GM12891 (cell line): ENCODE results near the gene L1CAM.
"Not testable (repeated sequence)": the region's sequence is repeated elsewhere in the genome, so short reads cannot be mapped to it uniquely, and the experiment has no call there.

Source experiments
- DNase-seq: peaks from one replicate; pipeline ENCODE4 v3.0.0; 2011; ENCODE audit warnings: low spot score; ENCODE audit not compliant: insufficient read length
- FAIRE-seq: peaks from 2 replicates; lab custom pipeline; 2011; peaks lifted over from hg19 to GRCh38; lab: Jason Lieb, UNC
- PAX5 ChIP-seq: IDR thresholded peaks from 2 replicates; pipeline ENCODE4 v1.6.1; 2011; ENCODE audit warnings: low read length, moderate library complexity, mild to moderate bottlenecking; ENCODE audit not compliant: insufficient read depth, severe bottlenecking
- POLR2A ChIP-seq: IDR thresholded peaks from 2 replicates; pipeline ENCODE4 v1.6.1; 2011; ENCODE audit warnings: low read depth, low read length, control low read depth
- POLR2AphosphoS5 ChIP-seq: IDR thresholded peaks from 2 replicates; pipeline ENCODE4 v1.6.1; 2011; ENCODE audit warnings: low read depth, low read length, control low read depth
- POU2F2 ChIP-seq: IDR thresholded peaks from 2 replicates; pipeline ENCODE4 v1.6.1; 2011; ENCODE audit warnings: low read depth, mild to moderate bottlenecking, control low read depth, low read length, moderate library complexity
- SPI1 ChIP-seq: IDR thresholded peaks from 2 replicates; pipeline ENCODE4 v1.6.1; 2011; ENCODE audit warnings: low read depth, low read length, control low read depth
- TAF1 ChIP-seq: IDR thresholded peaks from 2 replicates; pipeline ENCODE4 v1.6.1; 2011; ENCODE audit warnings: low read depth, low read length, control low read depth

L1CAM gene

DNA sequence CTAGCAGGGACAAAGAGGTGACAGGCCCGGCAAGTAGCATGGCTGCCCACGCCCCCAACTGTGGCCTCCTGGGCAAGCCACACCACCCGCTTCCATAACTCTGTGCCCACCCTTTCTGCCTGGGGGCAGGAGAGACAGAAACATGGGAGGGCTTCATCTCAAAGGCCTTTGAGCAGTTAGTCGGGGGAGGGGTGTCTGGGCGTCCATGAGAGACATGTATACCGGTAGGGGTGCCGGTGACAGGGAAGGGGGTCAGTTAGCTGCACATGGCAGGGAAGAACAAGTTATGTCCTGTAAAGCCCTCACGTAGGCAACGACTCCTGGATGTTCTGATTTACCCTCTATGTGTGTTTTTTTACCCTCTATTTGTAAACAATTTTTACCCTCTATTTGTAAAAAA, 64.9 kb downstream of the L1CAM start:
- FAIRE-seq = no peak
- DNase-seq = no peak
- TF ChIP-seq TAF1 (no peak), POLR2A (no peak), POU2F2 (no peak), POLR2AphosphoS5 (no peak)

DNA sequence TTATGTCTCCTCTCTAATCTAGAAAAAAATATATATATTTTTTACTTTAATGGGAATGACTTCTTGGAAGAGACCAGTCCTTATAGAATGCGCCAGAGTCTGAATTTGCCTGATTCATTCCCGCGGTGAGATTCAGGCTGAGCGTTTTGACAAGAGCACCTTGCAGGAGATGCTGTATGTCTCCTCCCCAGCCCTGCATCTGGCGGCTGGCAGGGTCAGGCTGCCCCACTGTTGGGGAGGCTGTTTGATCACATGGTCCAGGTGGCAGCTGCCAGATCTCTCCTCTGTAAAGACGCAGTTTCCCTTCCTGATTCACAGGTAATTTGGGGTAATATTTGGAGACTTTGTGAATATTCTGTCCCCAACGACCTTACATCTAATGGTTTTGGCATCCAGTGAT, 65.4 kb downstream of the L1CAM start:
- DNase-seq (no peak), FAIRE-seq (no peak)
- TF ChIP-seq POU2F2 (no peak), PAX5 (no peak), POLR2A (no peak), SPI1 (no peak), POLR2AphosphoS5 (no peak), TAF1 (no peak)

DNA sequence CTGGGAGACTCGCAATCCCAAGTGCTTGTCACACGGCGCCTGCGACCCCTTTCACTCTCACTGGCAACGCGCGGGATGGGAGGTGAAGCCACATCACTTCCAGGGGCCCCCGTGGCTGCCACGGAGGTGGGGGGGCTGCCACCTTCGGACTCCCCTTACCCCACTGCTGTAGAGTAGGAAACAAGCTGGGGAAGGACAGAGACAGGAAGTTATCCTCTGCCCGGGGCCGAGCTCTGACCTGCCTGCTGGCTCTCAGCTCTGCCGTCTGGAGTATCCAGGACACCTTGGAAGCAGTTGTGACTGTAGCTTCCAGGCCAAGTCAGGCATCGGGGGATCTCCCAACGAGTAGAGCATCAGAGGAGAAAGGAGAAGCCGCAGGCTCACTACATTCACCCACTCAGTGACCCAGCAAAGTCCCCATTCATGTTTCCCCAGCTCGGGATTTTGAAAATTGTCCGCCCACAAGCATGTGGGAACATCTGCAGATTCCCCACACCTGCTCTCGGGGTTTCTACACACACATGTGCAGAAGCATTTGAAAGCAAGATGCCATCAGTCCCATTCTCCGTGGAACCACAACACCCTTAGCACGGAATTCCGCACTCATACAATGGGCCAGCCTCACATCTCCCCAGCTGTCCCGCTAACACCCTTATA, 66.5 kb downstream of the L1CAM start:
- DNase-seq (no peak), FAIRE-seq (no peak)
- no peak for TF ChIP-seq POU2F2
- TF ChIP-seq POLR2A = no peak
- TF ChIP-seq TAF1 = no peak
- TF ChIP-seq SPI1 = no peak
- TF ChIP-seq PAX5 = no peak
- no peak for TF ChIP-seq POLR2AphosphoS5

DNA sequence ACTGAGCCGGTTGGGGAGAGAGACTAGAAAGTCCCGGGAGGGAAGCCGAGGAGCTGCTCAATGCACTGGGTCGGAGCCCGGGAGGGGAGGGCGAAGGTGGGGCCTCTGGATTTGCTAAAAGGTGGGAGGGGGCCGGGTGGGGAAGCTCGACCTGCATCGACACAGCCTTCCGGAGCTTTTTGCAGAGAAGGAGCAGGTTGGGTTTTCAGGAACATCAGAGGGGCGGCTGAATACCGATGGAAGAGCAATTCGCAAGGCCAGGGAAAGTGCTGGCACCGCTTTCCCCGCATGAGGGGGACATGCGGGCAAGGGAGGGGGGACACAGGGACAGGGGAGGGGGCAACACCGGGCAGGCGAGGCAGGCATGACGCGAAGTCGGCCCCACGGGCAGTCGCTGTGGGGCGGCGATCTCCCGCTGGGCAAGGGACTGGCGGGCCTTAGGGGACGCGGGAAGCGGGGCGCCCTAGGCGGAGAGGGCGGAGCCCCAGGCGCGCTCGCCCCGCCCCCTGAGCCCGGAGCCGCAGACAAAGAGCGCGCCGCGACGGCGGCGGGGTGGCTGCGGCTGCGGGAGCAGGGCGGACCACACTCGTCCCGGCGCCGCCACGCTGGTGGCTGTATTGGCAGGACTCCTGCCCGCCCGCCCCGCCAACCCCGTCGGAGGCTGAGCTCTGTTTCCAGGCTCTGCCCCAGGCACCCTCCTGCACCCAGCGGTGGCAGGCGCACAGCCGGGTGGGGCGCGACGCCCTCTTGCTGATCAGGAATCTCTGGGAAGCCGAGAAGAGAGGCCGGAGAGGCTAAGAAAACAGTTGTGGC, 67.2 kb downstream of the L1CAM start:
- DNase-seq = peak; percentile 58
- TF ChIP-seq SPI1 = no peak
- no peak for TF ChIP-seq PAX5
- no peak for TF ChIP-seq POLR2AphosphoS5
- no peak for TF ChIP-seq POU2F2
- peak; percentile 55 for FAIRE-seq

DNA sequence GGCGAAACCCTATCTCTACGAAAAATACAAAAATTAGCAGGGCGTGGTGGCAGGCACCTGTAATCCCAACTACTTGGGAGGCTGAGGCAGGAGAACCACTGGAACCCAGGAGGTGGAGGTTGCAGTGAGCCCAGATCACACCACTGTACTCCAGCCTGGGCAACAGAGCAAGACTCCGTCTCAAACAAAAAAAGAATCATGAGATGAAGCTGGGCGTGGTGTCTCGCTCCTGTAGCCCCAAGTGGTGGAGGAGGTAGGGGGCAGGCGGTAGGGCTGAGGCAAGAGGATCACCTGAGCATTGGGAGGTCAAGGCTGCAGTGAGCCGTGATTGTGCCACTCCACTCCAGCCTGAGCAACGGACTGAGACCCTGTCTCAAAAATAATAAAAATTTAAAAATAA, 67.9 kb downstream of the L1CAM start:
- FAIRE-seq, DNase-seq: not testable (repeated sequence)

DNA sequence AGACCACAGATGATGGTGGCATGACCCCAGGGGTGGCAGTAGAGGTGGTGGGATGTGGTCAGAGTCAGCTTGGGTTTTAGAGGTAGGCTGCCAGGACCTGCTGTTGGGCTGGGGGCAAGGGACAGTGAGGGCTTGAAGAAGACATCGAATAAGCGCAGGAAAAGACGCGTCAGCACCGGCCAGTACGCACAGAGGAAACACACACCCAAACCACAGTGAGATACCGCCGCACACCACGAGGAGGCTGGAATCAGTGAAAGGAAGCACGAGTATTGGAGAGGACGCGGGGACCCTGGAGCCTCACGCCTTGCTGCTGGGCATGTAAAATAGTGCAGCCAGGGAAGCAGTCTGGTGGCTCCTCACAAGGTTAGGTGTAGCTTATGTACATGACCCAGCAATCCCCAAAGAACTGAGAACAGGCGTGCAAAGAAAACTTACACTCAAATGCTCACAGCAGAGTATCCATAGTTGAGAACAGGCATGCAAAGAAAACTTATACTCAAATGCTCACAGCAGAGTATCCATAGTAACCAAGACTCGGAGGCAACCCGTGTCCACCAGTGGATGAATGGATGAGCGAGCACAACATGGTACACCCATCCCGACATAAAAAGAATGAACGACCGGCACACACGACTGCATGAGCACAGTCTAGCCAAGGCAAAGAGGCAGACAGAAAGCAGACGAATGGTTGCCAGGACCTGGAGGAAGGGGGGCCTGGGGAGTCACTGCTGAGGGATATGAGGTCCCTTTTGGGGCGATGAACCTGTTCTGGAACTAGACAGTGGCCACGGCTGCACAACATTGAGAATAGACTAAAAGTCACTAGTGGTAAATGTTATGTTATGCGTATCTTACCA, 68.9 kb downstream of the L1CAM start:
- FAIRE-seq (no peak), DNase-seq (no peak)
- TF ChIP-seq POU2F2 = no peak
- no peak for TF ChIP-seq POLR2AphosphoS5
- TF ChIP-seq TAF1 = no peak
- TF ChIP-seq PAX5 = no peak
- no peak for TF ChIP-seq POLR2A
- no peak for TF ChIP-seq SPI1

DNA sequence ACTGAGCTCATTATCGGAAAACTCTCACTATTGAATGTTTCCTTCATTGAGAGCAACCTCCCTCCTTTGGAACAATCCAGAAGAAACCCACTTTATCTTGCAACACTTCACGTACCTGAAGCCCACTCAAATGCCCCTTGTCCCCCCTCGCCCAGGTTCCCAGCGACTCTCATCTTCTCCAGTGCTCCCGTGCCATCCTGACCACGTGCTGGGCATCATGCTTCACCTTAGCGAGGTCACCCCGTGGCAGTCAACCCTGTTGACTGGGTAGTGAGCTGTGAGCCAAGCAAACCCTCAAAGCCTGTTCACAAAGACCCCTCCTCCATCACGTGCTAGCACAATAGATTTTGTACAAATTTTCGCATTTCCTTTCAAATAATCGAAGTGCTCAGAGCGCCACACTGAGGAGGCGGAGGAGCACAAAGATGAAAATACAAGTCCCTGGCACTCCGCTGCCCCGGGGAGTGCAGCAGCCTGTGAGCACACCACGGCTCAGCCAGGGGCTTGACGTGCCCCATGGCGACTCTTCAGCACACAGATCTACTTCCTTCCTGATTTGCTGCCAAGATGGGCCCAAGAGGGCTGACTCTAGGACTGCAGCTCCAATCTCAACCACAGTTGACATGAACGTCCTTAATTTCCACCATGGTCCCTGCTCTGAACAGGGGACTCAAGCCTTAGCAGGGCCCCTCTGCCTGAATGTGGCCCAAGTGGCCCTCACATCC, 71.2 kb downstream of the L1CAM start:
- no peak for FAIRE-seq
- TF ChIP-seq POLR2AphosphoS5 (no peak), TAF1 (no peak), POLR2A (no peak), PAX5 (no peak), SPI1 (no peak), POU2F2 (no peak)
- no peak for DNase-seq

DNA sequence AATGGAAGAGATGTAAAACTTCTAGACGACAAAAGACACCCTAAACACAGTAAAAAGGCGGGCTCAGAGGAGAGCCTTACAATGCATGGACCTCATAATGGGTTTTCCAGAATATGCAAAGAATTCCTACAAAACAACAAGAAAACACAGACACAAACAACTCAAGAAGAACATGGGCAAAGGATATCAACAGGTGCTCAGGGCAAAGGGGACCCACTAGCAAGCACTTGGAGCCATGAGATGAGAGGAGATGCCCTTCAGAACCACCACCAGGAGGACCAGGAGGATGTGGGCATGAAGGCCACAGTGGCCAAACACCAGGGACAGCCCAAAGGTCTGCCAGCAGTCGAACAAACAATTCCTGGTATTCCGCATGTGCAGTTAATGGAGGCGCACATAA, 72.8 kb downstream of the L1CAM start:
- no peak for DNase-seq
- FAIRE-seq = no peak
- TF ChIP-seq TAF1 = no peak
- TF ChIP-seq POU2F2 = no peak
- no peak for TF ChIP-seq POLR2A

DNA sequence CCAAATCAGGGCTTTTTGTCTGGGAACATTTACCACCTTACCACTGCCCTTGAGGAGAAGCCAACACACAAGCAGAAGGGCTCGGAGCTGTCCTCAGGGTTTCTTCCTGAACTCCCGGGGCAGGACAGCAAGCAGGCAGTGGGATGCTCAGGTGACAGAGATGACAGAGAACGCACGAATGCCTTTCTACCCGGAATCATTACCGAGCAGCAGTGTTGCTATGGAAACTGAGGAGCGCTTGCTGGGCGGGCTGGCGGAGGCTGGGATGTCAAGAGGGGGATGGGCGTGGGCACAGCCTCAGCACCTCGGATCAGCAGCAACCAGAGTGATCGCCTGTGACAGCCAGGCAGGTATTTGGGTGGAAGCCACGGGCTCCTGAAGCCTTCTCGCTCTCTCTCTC, 73.8 kb downstream of the L1CAM start:
- TF ChIP-seq PAX5 (no peak), SPI1 (no peak), POU2F2 (no peak), TAF1 (no peak), POLR2A (no peak), POLR2AphosphoS5 (no peak)
- no peak for FAIRE-seq
- no peak for DNase-seq
